Mesenchymal stem cell (in vitro differentiated cells and primary cell): ENCODE results near the gene CAMK2N2.

Experiments
- DNase-seq: peaks from one replicate; pipeline ENCODE4 v3.0.0-alpha.2; 2013
- H2AFZ ChIP-seq: one replicate; pipeline ENCODE4 v1.6.1; 2013; ENCODE audit warnings: low read depth, mild to moderate bottlenecking, control low read depth, inconsistent platforms, low read length, moderate library complexity
- H2AK5ac ChIP-seq: 2 replicates; pipeline ENCODE4 v1.6.1; 2013; ENCODE audit warnings: low read length, moderate library complexity, mild to moderate bottlenecking, inconsistent platforms; ENCODE audit not compliant: severe bottlenecking
- H2BK120ac ChIP-seq: one replicate; pipeline ENCODE4 v1.6.1; 2013; ENCODE audit warnings: low read depth, mild to moderate bottlenecking, inconsistent platforms, low read length, moderate library complexity
- H2BK12ac ChIP-seq, 2 experiments: one replicate each; pipeline ENCODE4 v1.6.1; 2013; ENCODE audit warnings: inconsistent platforms in 2 of 2, low read length in 2 of 2, mild to moderate bottlenecking in 2 of 2, moderate library complexity in 2 of 2, control low read depth in 1 of 2
- H2BK15ac ChIP-seq: one replicate; pipeline ENCODE4 v1.6.1; 2013; ENCODE audit warnings: mild to moderate bottlenecking, low read depth, inconsistent platforms; ENCODE audit not compliant: poor library complexity, severe bottlenecking
- H2BK5ac ChIP-seq: 2 replicates; pipeline ENCODE4 v1.6.1; 2013; ENCODE audit warnings: low read depth, mild to moderate bottlenecking, low read length, control low read depth, inconsistent platforms; ENCODE audit not compliant: poor library complexity, severe bottlenecking
- H3K14ac ChIP-seq, 2 experiments: one replicate each; pipeline ENCODE4 v1.6.1; 2013; ENCODE audit warnings: inconsistent platforms in 2 of 2, low read length in 2 of 2, control low read depth in 1 of 2, mild to moderate bottlenecking in 1 of 2, moderate library complexity in 1 of 2
- H3K18ac ChIP-seq, 2 experiments: one replicate each; pipeline ENCODE4 v1.6.1; 2013; ENCODE audit warnings: inconsistent platforms in 2 of 2, low read length in 2 of 2, control low read depth in 1 of 2, low read depth in 1 of 2, mild to moderate bottlenecking in 1 of 2
- H3K23ac ChIP-seq, 2 experiments: one replicate each; pipeline ENCODE4 v1.6.1; 2013; ENCODE audit warnings: inconsistent platforms in 2 of 2, low read length in 2 of 2, mild to moderate bottlenecking in 2 of 2, moderate library complexity in 2 of 2, control low read depth in 1 of 2
- H3K27ac ChIP-seq: 2 replicates; pipeline ENCODE4 v1.5.1; 2013; ENCODE audit warnings: mild to moderate bottlenecking, moderate library complexity, low read length, control low read depth, inconsistent platforms; ENCODE audit not compliant: poor library complexity, severe bottlenecking
- H3K27me3 ChIP-seq, 2 experiments: 2 replicates each; pipeline versions ENCODE4 v1.6.1 to v1.7.0; 2013; ENCODE audit warnings: low read length in 2 of 2, mild to moderate bottlenecking in 2 of 2, moderate library complexity in 2 of 2, control low read depth in 1 of 2, inconsistent platforms in 1 of 2; ENCODE audit not compliant: control insufficient read depth in 1 of 2, insufficient read depth in 1 of 2
- H3K36me3 ChIP-seq, 2 experiments: 2 replicates each; pipeline versions ENCODE4 v1.6.1 to v1.7.0; 2013; ENCODE audit warnings: low read length in 2 of 2, control low read depth in 1 of 2, inconsistent platforms in 1 of 2, low read depth in 1 of 2, mild to moderate bottlenecking in 1 of 2; ENCODE audit not compliant: insufficient read depth in 2 of 2, control insufficient read depth in 1 of 2
- H3K4ac ChIP-seq, 2 experiments: one replicate each; pipeline ENCODE4 v1.6.1; 2013; ENCODE audit warnings: inconsistent platforms in 2 of 2, low read length in 2 of 2, mild to moderate bottlenecking in 2 of 2, moderate library complexity in 2 of 2, control low read depth in 1 of 2, low read depth in 1 of 2
- H3K4me1 ChIP-seq: 2 replicates; pipeline ENCODE4 v1.6.1; 2013; ENCODE audit warnings: low read depth, low read length, control low read depth; ENCODE audit not compliant: control insufficient read depth, insufficient read depth
- H3K4me2 ChIP-seq: 2 replicates; pipeline ENCODE4 v1.6.1; 2013; ENCODE audit warnings: low read length, mild to moderate bottlenecking, inconsistent platforms; ENCODE audit not compliant: poor library complexity, severe bottlenecking
- H3K4me3 ChIP-seq, 2 experiments: 2 replicates each; pipeline versions ENCODE4 v1.5.1 to v1.7.0; 2013; ENCODE audit warnings: low read length in 2 of 2, mild to moderate bottlenecking in 2 of 2, control low read depth in 1 of 2, low read depth in 1 of 2; ENCODE audit not compliant: insufficient read depth in 1 of 2
- H3K79me1 ChIP-seq: replicated peaks from 2 replicates; pipeline ENCODE4 v1.6.1; 2013; ENCODE audit warnings: mild to moderate bottlenecking, control low read depth, low read length, inconsistent platforms; ENCODE audit not compliant: poor library complexity, severe bottlenecking
- H3K9ac ChIP-seq: 2 replicates; pipeline ENCODE4 v1.7.0; 2013; ENCODE audit warnings: mild to moderate bottlenecking, low read length, moderate library complexity
- H3K9me3 ChIP-seq: 2 replicates; pipeline ENCODE4 v1.7.0; 2013; ENCODE audit warnings: mild to moderate bottlenecking, low read length; ENCODE audit not compliant: control insufficient read depth
- H4K8ac ChIP-seq: one replicate; pipeline ENCODE4 v1.6.1; 2013; ENCODE audit warnings: inconsistent platforms, mild to moderate bottlenecking, low read length, moderate library complexity
- H4K91ac ChIP-seq: one replicate; pipeline ENCODE4 v1.6.1; 2013; ENCODE audit warnings: mild to moderate bottlenecking, low read length, inconsistent platforms
- WGBS: methylation state at CpG from one replicate; pipeline ENCODE4 v1.1.7; 2013; ENCODE audit warnings: mixed read lengths; 5-methylcytosine and 5-hydroxymethylcytosine counted together

The CAMK2N2 gene

DNA sequence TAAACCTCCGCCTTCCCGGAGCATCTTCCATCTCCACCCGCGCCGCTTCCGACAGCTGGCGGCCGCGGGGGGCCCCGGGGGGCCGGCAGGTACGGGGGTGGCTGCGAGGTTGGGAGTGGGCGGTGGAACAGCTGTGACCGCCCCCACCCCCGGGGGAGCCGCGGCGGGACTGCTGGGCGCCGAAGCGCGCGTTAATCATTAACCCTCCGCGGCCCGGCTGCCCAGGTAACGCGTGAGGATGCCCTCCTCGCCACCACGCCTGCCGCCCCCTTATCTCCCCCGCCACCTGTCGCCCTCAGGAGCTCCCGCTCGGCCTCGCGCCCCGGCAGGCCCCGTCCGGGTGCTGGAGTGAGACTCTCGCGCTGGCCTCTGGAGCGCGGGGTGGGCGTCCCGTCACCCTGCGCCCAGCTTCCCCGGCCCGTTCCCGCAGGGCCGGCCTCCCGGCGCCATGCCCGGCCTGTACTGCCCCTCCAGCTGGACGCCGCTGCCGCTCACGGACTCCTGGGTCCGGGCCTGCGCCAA is 31.2 kb downstream of the CAMK2N2 start:
- no peak overlapping the region for H3K14ac ChIP-seq
- no peak overlapping the region for H2AFZ ChIP-seq
- H2BK12ac ChIP-seq = no peak overlapping the region
- H3K9ac ChIP-seq = no peak overlapping the region
- H3K27me3 ChIP-seq = peaks cover 56 to 79% of the 10 kb centered on the region in 2 experiments
- no peak overlapping the region for H2BK5ac ChIP-seq
- no peak overlapping the region for H3K23ac ChIP-seq
- no peaks in the 10 kb centered on the region for H3K9me3 ChIP-seq
- no peak overlapping the region for H4K8ac ChIP-seq
- H3K79me1 ChIP-seq = no peaks in the 10 kb centered on the region
- no peak overlapping the region for H3K4ac ChIP-seq
- H3K36me3 ChIP-seq = no peaks in the 10 kb centered on the region
- no peak for DNase-seq
- WGBS = 1% methylated on average over 35 of the region's 61 CpGs
- peaks cover 27% of the 10 kb centered on the region for H3K4me1 ChIP-seq
- H2BK15ac ChIP-seq = no peak overlapping the region
- no peak overlapping the region for H2BK120ac ChIP-seq
- H3K4me2 ChIP-seq = peak overlapping the region; percentile 85
- H3K4me3 ChIP-seq = peak overlapping the region in 1 of 2 experiments; percentile 39
- no peak overlapping the region for H2AK5ac ChIP-seq
- H3K27ac ChIP-seq = no peak overlapping the region
- H3K18ac ChIP-seq = no peak overlapping the region
- no peak overlapping the region for H4K91ac ChIP-seq

DNA sequence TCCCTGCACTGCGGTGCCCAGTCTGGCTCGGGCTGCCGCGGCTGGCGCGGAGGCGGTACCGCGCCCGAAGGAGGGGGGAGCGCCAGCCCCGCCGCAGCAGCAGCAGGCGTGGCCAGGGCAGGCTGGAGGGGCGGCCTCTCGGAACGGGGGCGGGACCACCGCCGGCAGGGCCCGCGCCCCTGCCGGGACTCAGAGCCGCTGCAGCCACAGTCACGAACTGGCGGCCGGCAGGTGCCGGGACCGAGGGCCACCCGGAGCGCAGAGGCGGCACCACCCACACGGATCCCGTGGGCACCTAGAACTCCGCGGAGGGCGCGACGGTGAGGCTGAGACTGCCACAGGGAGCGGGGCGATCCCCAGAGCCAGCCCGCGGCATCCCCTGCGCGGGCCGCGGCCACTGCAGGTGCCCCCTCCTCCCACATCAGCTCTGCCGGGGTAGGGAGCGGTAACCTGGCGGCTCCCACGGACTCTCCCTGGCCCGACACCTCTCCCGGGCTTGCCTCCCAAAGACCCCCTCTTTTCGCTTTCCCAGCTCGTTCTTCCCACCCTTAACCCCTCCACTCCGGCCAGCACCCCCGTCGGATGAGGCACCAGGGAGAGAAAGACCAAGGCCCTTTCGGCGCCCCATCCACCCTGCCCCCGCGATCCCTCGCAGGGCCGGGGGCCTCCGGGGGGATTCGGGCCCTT is 31.8 kb downstream of the CAMK2N2 start, which contains the start of gene VWA5B2:
TSS of gene VWA5B2 (plus strand) at position 192 of the 687 bp plus-strand sequence. CDS start 944 bp downstream, outside the sequence.
- Histone ChIP-seq H2AFZ (peak within 1 kb of the TSS; percentile 72), H2AK5ac (no peak within 1 kb of the TSS), H3K27me3 (peaks cover 56 to 85% of the 10 kb centered on the region in 2 experiments), H3K4ac (no peak within 1 kb of the TSS), H4K8ac (no peak within 1 kb of the TSS), H3K79me1 (no peaks in the 10 kb centered on the region), H2BK120ac (no peak within 1 kb of the TSS), H3K4me3 (peak within 1 kb of the TSS; percentile 45 to 67), H3K27ac (no peak within 1 kb of the TSS), H3K18ac (no peak within 1 kb of the TSS), H2BK12ac (no peak within 1 kb of the TSS), H3K36me3 (no peaks in the 10 kb centered on the region), H3K4me2 (peak within 1 kb of the TSS; percentile 85), H2BK5ac (no peak within 1 kb of the TSS), H4K91ac (no peak within 1 kb of the TSS), H3K4me1 (peaks cover 27% of the 10 kb centered on the region), H3K9ac (no peak within 1 kb of the TSS), H2BK15ac (no peak within 1 kb of the TSS), H3K14ac (no peak within 1 kb of the TSS), H3K23ac (no peak within 1 kb of the TSS), H3K9me3 (no peaks in the 10 kb centered on the region)
- DNase-seq = peak; percentile 56
- WGBS = 2% methylated on average over 43 of the region's 66 CpGs

DNA sequence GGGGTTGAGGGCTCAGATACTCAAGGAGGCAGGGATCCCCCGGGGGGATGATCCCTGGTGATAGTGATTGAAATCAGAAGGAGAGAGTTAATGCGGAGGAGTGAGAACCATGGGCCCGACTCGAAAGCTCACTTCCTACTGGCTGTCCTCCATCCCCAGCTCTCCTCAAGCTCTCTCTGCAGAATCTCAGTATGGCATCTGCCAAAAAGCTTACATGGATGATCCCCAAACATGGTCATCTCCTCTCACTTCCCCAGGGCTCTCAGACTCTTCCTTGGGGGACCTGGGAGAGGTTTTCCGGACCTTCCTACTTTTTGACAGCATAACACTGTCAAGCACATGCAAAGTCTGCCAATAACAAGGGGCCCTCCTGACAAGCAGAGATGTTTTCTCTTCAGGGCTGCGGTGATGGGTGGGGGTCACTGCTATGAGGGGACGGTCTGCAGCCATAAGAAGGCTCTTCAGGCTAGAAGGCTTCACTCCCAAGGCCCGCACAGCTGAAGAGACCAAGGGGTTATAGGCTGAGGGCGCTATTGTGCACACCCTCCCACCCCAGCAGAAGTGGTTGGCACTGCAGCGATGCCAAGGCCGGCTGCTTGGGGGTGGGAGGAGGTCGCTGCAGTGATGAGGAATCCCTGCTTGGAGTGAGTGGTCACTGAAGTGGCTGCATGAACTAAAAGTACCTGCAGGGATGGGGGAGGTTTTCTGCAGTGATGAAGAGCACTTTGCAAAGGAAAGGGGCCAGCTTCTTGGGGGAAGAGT is 32.8 kb downstream of the CAMK2N2 start:
- Histone ChIP-seq H2BK5ac (no peak overlapping the region), H2BK120ac (no peak overlapping the region), H3K9me3 (no peaks in the 10 kb centered on the region), H2AK5ac (no peak overlapping the region), H4K8ac (no peak overlapping the region), H3K4me1 (peaks cover 21% of the 10 kb centered on the region), H2BK12ac (no peak overlapping the region), H4K91ac (no peak overlapping the region), H2AFZ (no peak overlapping the region), H3K36me3 (no peaks in the 10 kb centered on the region), H3K14ac (no peak overlapping the region), H3K4me3 (no peak overlapping the region), H3K23ac (no peak overlapping the region), H3K27ac (no peak overlapping the region), H3K18ac (no peak overlapping the region), H3K9ac (no peak overlapping the region), H3K79me1 (no peaks in the 10 kb centered on the region), H3K4me2 (no peak overlapping the region), H2BK15ac (no peak overlapping the region), H3K27me3 (peaks cover 62 to 95% of the 10 kb centered on the region in 2 experiments), H3K4ac (no peak overlapping the region)
- 46% methylated on average over 12 of the region's 12 CpGs for WGBS
- DNase-seq = no peak

GRCh38 chr3:184227481-184227935 is 33.8 kb downstream of the CAMK2N2 start:
- H3K4me1 ChIP-seq = peaks cover 21% of the 10 kb centered on the region
- no peak overlapping the region for H2AK5ac ChIP-seq
- H2BK5ac ChIP-seq = no peak overlapping the region
- no peaks in the 10 kb centered on the region for H3K79me1 ChIP-seq
- no peak overlapping the region for H3K23ac ChIP-seq
- H4K8ac ChIP-seq = no peak overlapping the region
- H4K91ac ChIP-seq = no peak overlapping the region
- no peak overlapping the region for H2BK12ac ChIP-seq
- H3K9me3 ChIP-seq = no peaks in the 10 kb centered on the region
- H3K4ac ChIP-seq = no peak overlapping the region
- no peak overlapping the region for H3K4me3 ChIP-seq
- H3K14ac ChIP-seq = no peak overlapping the region
- H2BK120ac ChIP-seq = no peak overlapping the region
- no peak overlapping the region for H2AFZ ChIP-seq
- no peak overlapping the region for H3K9ac ChIP-seq
- H3K27ac ChIP-seq = no peak overlapping the region
- peaks cover 57 to 85% of the 10 kb centered on the region in 2 experiments for H3K27me3 ChIP-seq
- 63% methylated on average over 2 of the region's 2 CpGs for WGBS
- H3K4me2 ChIP-seq = no peak overlapping the region
- no peak overlapping the region for H3K18ac ChIP-seq
- peak; percentile 46 for DNase-seq
- no peaks in the 10 kb centered on the region for H3K36me3 ChIP-seq
- H2BK15ac ChIP-seq = no peak overlapping the region
